Putamen (tissue), 1 donor: ENCODE results near the gene SPIN1.
"Not testable (repeated sequence)": the region's sequence is repeated elsewhere in the genome, so short reads cannot be mapped to it uniquely, and the experiment has no call there.

Source experiments
- DNase-seq: peaks from one replicate; pipeline ENCODE4 v3.0.0-alpha.2; 2016; ENCODE audit warnings: low spot score

The SPIN1 gene

GRCh38 chr9:88388203-88388885, at the start of gene SPIN1:
Gene SPIN1, plus strand, starts transcription at chr9:88388444. Its CDS starts 38,096 bp downstream, at chr9:88426540.
- DNase-seq, result peak; percentile 77

- no peak for DNase-seq
These were observed 48.9 kb upstream of the SPIN1 start for GRCh38 chr9:88339317-88339716.

- DNase-seq, result no peak
These were observed 46.0 kb upstream of the SPIN1 start for GRCh38 chr9:88342246-88342645.

- DNase-seq, result no peak
These were observed 44.2 kb upstream of the SPIN1 start for GRCh38 chr9:88344013-88344412.

- DNase-seq, result not testable (repeated sequence)
These were observed 37.9 kb upstream of the SPIN1 start for GRCh38 chr9:88350354-88350753.

GRCh38 chr9:88355166-88355565, 33.1 kb upstream of the SPIN1 start:
- no peak for DNase-seq

GRCh38 chr9:88357250-88357649, 31.0 kb upstream of the SPIN1 start:
- not testable (repeated sequence) for DNase-seq

- no peak for DNase-seq
These were observed 29.5 kb upstream of the SPIN1 start for GRCh38 chr9:88358723-88359122.

- no peak for DNase-seq
These were observed 28.3 kb upstream of the SPIN1 start for GRCh38 chr9:88359974-88360373.

- DNase-seq, result no peak
These were observed 25.6 kb upstream of the SPIN1 start for GRCh38 chr9:88362681-88363080.

GRCh38 chr9:88363661-88364060, 24.6 kb upstream of the SPIN1 start:
- no peak for DNase-seq

- no peak for DNase-seq
These were observed 23.5 kb upstream of the SPIN1 start for GRCh38 chr9:88364706-88365105.

GRCh38 chr9:88370346-88370745, 17.9 kb upstream of the SPIN1 start:
- DNase-seq, result no peak

- no peak for DNase-seq
These were observed 16.1 kb upstream of the SPIN1 start for GRCh38 chr9:88372103-88372654.

- no peak for DNase-seq
These were observed 15.2 kb upstream of the SPIN1 start for GRCh38 chr9:88373045-88373444.

- no peak for DNase-seq
These were observed 9.9 kb upstream of the SPIN1 start for GRCh38 chr9:88378317-88378716.

- no peak for DNase-seq
These were observed 8.9 kb upstream of the SPIN1 start for GRCh38 chr9:88379352-88379751.

- no peak for DNase-seq
These were observed 8.1 kb upstream of the SPIN1 start for GRCh38 chr9:88380118-88380517.

GRCh38 chr9:88381322-88381721, 6.9 kb upstream of the SPIN1 start:
- DNase-seq, result not testable (repeated sequence)

- no peak for DNase-seq
These were observed 5.1 kb upstream of the SPIN1 start for GRCh38 chr9:88383176-88383575.

GRCh38 chr9:88386137-88386536, 2.1 kb upstream of the SPIN1 start:
- DNase-seq, result not testable (repeated sequence)

- DNase-seq, result no peak
These were observed 1.1 kb upstream of the SPIN1 start for GRCh38 chr9:88387036-88387551.

GRCh38 chr9:88387552-88388202, 567 bp upstream of the SPIN1 start:
- DNase-seq, result peak; percentile 64
